GM23248 (cell line): ENCODE measurements around the gene ALOX15. TPM values are rescaled to one million over a fixed set of nuclear protein-coding genes. Genes with fewer than 3 reads are reported as not detected.
"Not testable (repeated sequence)": the region's sequence is repeated elsewhere in the genome, so short reads cannot be mapped to it uniquely, and the experiment has no call there.

ENCODE experiments used
- DNase-seq: peaks from one replicate; pipeline ENCODE4 v3.0.0-alpha.2; 2015
- H2AFZ ChIP-seq: fragments of 200-600 bp; sonication (generic); 2 replicates; pipeline ENCODE4 v1.6.1; 2016; ENCODE audit warnings: antibody characterized with exemption
- H3F3A ChIP-seq: fragments of 200-600 bp; sonication (generic); 2 replicates; pipeline ENCODE4 v1.6.1; 2016; ENCODE audit warnings: mild to moderate bottlenecking, antibody characterized with exemption, mixed run types; ENCODE audit not compliant: insufficient read depth
- H3K27ac ChIP-seq: fragments of 200-600 bp; sonication (generic); 2 replicates; pipeline ENCODE4 v1.5.1; 2016; ENCODE audit warnings: mild to moderate bottlenecking
- H3K27me3 ChIP-seq: fragments of 200-600 bp; sonication (generic); replicated peaks from 2 replicates; pipeline ENCODE4 v1.6.1; 2016; ENCODE audit warnings: mild to moderate bottlenecking; ENCODE audit not compliant: insufficient read depth
- H3K36me3 ChIP-seq: fragments of 200-600 bp; sonication (generic); 2 replicates; pipeline ENCODE4 v1.6.1; 2016; ENCODE audit warnings: low read depth, mild to moderate bottlenecking
- H3K4me1 ChIP-seq: fragments of 200-600 bp; sonication (generic); 2 replicates; pipeline ENCODE4 v1.6.1; 2016; ENCODE audit warnings: mild to moderate bottlenecking; ENCODE audit not compliant: insufficient read depth
- H3K4me2 ChIP-seq: fragments of 200-600 bp; sonication (generic); one replicate; pipeline ENCODE4 v1.6.1; 2016; ENCODE audit warnings: mild to moderate bottlenecking; ENCODE audit not compliant: unreplicated experiment
- H3K4me3 ChIP-seq: fragments of 200-600 bp; sonication (generic); 2 replicates; pipeline ENCODE4 v1.5.1; 2016; ENCODE audit warnings: mild to moderate bottlenecking
- H3K79me2 ChIP-seq: fragments of 200-600 bp; sonication (generic); 2 replicates; pipeline ENCODE4 v1.6.1; 2016; ENCODE audit warnings: mild to moderate bottlenecking; ENCODE audit not compliant: insufficient read depth
- H3K9ac ChIP-seq: fragments of 200-600 bp; sonication (generic); 2 replicates; pipeline ENCODE4 v1.6.1; 2016; ENCODE audit warnings: mild to moderate bottlenecking
- H3K9me2 ChIP-seq: fragments of 200-600 bp; sonication (generic); 2 replicates; pipeline ENCODE4 v1.6.1; 2016; ENCODE audit warnings: mixed run types, mild to moderate bottlenecking, moderate library complexity; ENCODE audit not compliant: insufficient read depth
- H3K9me3 ChIP-seq: fragments of 200-600 bp; sonication (generic); one replicate; pipeline ENCODE4 v1.6.1; 2017; ENCODE audit warnings: low read depth
- H4K20me1 ChIP-seq: fragments of 200-600 bp; sonication (generic); 2 replicates; pipeline ENCODE4 v1.6.0; 2016; ENCODE audit not compliant: insufficient read depth
- EZH2 ChIP-seq: fragments of 200-600 bp; sonication (generic); IDR thresholded peaks from 2 replicates; pipeline ENCODE4 v1.6.1; 2018; ENCODE audit warnings: antibody characterized with exemption, mild to moderate bottlenecking; ENCODE audit not compliant: insufficient read depth, poor library complexity, severe bottlenecking
- EZH2phosphoT487 ChIP-seq: fragments of 200-600 bp; sonication (generic); IDR thresholded peaks from 2 replicates; pipeline ENCODE4 v1.6.1; 2018; ENCODE audit warnings: antibody characterized with exemption, moderate library complexity, mild to moderate bottlenecking, low read depth; ENCODE audit not compliant: insufficient read depth
- WGBS, 2 experiments: methylation state at CpG; one replicate each; pipeline ENCODE4 v1.1.6; 2015 to 2017; ENCODE audit warnings: low lambda C conversion rate in 2 of 2, low coverage in 1 of 2; ENCODE audit errors: missing lambda C conversion rate in 2 of 2; 5-methylcytosine and 5-hydroxymethylcytosine counted together
- in situ Hi-C: fragments of 300-500 bp; cut with MboI; formaldehyde crosslinking; loops from 2 replicates; pipeline ENCODE4 v1.15.0; 2020
- polyA plus RNA-seq: library from polyadenylated mRNA; unstranded; fragments of >200 nt; fragmentation: Nextera tagmentation; extraction: Ambion mirVana; gene quantifications from 2 replicates; pipeline ENCODE4 v1.2.1, GENCODE V29; 2016
- total RNA-seq: library from RNA; depleted of rRNA; stranded (reverse); fragments of >200 nt; shearing (Covaris generic); gene quantifications from 2 replicates; pipeline ENCODE4 v1.2.3, GENCODE V29; 2014

ALOX15 gene
- total and polyA plus RNA-seq, 2 experiments from 2014 or later, result not detected

GRCh38 chr17:4607773-4608187, 33.7 kb downstream of the ALOX15 start:
- H3K9me2 ChIP-seq, result no peaks in the 10 kb centered on the region
- TF ChIP-seq EZH2phosphoT487 (no peak), EZH2 (no peak)
- WGBS, 2 experiments, result 9 to 10% methylated on average over 9 of the region's 9 CpGs
- H3K4me3 ChIP-seq, result no peak overlapping the region
- no peaks in the 10 kb centered on the region for H3K9me3 ChIP-seq
- H3K9ac ChIP-seq, result no peak overlapping the region
- no peaks in the 10 kb centered on the region for H3F3A ChIP-seq
- H2AFZ ChIP-seq, result 0 out of 2 replicates have a peak overlapping the region, but pooled peaks have one; percentile 17
- no peaks in the 10 kb centered on the region for H3K4me1 ChIP-seq
- no peaks in the 10 kb centered on the region for H3K79me2 ChIP-seq
- DNase-seq, result peak; percentile 60
- H3K36me3 ChIP-seq, result no peaks in the 10 kb centered on the region
- in situ Hi-C loops, result no loop called here
- no peak overlapping the region for H3K4me2 ChIP-seq
- H3K27ac ChIP-seq, result no peak overlapping the region
- no peaks in the 10 kb centered on the region for H4K20me1 ChIP-seq
- H3K27me3 ChIP-seq, result peaks cover 42% of the 10 kb centered on the region

GRCh38 chr17:4607261-4607741, 34.2 kb downstream of the ALOX15 start:
- in situ Hi-C loops, result no loop called here
- H3K79me2 ChIP-seq, result no peaks in the 10 kb centered on the region
- no peak overlapping the region for H3K4me2 ChIP-seq
- 0 out of 2 replicates have a peak overlapping the region, but pooled peaks have one; percentile 17 for H2AFZ ChIP-seq
- no peaks in the 10 kb centered on the region for H3K4me1 ChIP-seq
- H3K27me3 ChIP-seq, result peaks cover 42% of the 10 kb centered on the region
- no peak overlapping the region for H3K4me3 ChIP-seq
- no peaks in the 10 kb centered on the region for H4K20me1 ChIP-seq
- no peak overlapping the region for H3K9ac ChIP-seq
- H3K9me2 ChIP-seq, result no peaks in the 10 kb centered on the region
- WGBS, 2 experiments, result 55 to 56% methylated on average over 25 of the region's 25 CpGs
- no peak for DNase-seq
- no peaks in the 10 kb centered on the region for H3K36me3 ChIP-seq
- no peaks in the 10 kb centered on the region for H3K9me3 ChIP-seq
- H3F3A ChIP-seq, result no peaks in the 10 kb centered on the region
- no peak for TF ChIP-seq EZH2
- TF ChIP-seq EZH2phosphoT487, result no peak
- no peak overlapping the region for H3K27ac ChIP-seq

GRCh38 chr17:4605826-4606225, 35.7 kb downstream of the ALOX15 start:
- Histone ChIP-seq H3K4me3 (no peak overlapping the region), H3K4me2 (no peak overlapping the region), H4K20me1 (no peaks in the 10 kb centered on the region), H3K27ac (no peak overlapping the region), H3K9ac (no peak overlapping the region), H3F3A (no peaks in the 10 kb centered on the region), H3K9me3 (no peaks in the 10 kb centered on the region), H3K36me3 (no peaks in the 10 kb centered on the region), H3K9me2 (no peaks in the 10 kb centered on the region), H3K27me3 (peaks cover 35% of the 10 kb centered on the region), H2AFZ (no peak overlapping the region), H3K4me1 (no peaks in the 10 kb centered on the region), H3K79me2 (no peaks in the 10 kb centered on the region)
- in situ Hi-C loops, result no loop called here
- WGBS, 2 experiments, result 74 to 84% methylated on average over 9 to 12 of the region's 12 CpGs
- no peak for DNase-seq
- TF ChIP-seq EZH2, result no peak
- no peak for TF ChIP-seq EZH2phosphoT487

GRCh38 chr17:4604736-4605135, 36.7 kb downstream of the ALOX15 start:
- H3K79me2 ChIP-seq, H3K27ac ChIP-seq, H3K4me1 ChIP-seq, in situ Hi-C loops, H3F3A ChIP-seq, H3K9ac ChIP-seq, DNase-seq, H4K20me1 ChIP-seq, H2AFZ ChIP-seq, H3K9me2 ChIP-seq, H3K4me2 ChIP-seq, H3K4me3 ChIP-seq, H3K9me3 ChIP-seq, H3K36me3 ChIP-seq: not testable (repeated sequence)
- H3K27me3 ChIP-seq, result peaks cover 34% of the 10 kb centered on the region
- 53 to 58% methylated on average over 10 to 11 of the region's 11 CpGs for WGBS, 2 experiments

DNA sequence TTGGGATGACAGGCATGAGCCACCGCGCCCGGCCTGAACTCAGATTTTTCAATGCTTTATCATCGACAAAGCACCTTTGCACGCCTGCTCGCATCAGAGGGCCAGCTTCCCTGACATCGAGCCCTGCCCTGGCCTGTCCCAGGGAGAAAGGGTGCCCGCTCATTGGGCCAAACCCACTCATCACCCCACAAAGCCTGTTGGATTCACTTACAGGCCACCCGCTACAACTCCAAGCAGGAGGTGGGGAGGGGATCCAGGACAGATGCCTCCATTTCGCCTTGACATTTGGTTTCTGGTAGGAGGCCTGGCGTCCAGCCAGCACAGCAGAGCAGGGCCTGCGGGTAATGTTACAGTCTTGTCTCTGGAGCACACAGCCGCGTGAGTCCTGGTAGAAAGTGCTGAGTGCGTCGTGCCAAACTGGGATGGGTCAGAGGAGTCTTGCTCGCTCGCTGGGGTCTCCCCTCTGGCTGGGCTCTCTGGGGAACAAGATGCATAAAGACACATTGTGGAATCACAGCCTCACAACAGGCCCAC, 37.3 kb downstream of the ALOX15 start:
- in situ Hi-C loops, result no loop called here
- no peak for TF ChIP-seq EZH2phosphoT487
- no peak for TF ChIP-seq EZH2
- 48 to 50% methylated on average over 18 of the region's 18 CpGs for WGBS, 2 experiments
- Histone ChIP-seq H2AFZ (no peak overlapping the region), H3K9ac (no peak overlapping the region), H3K4me2 (no peak overlapping the region), H3K27ac (no peak overlapping the region), H3K9me3 (no peaks in the 10 kb centered on the region), H3K79me2 (no peaks in the 10 kb centered on the region), H3F3A (no peaks in the 10 kb centered on the region), H3K36me3 (no peaks in the 10 kb centered on the region), H3K4me3 (no peak overlapping the region), H3K4me1 (no peaks in the 10 kb centered on the region), H3K9me2 (no peaks in the 10 kb centered on the region), H4K20me1 (no peaks in the 10 kb centered on the region), H3K27me3 (peaks cover 35% of the 10 kb centered on the region)
- DNase-seq, result peak; percentile 36
